HAP-1 (cell line): ENCODE measurements around the gene TRAPPC2L.
A peak's percentile ranks its signal among the peaks of the same experiment; 100 is the strongest.

Source experiments
- DNase-seq, 2 experiments: peaks; one replicate each; pipeline ENCODE4 v3.0.0-alpha.2; 2016 to 2020; ENCODE audit warnings: low spot score in 2 of 2
- H3K27me3 ChIP-seq: fragments of 250-450 bp; sonication (Bioruptor Pico); 2 replicates; pipeline ENCODE4 v1.5.1; 2020; ENCODE audit warnings: low read depth, mild to moderate bottlenecking, moderate library complexity
- H3K36me3 ChIP-seq: fragments of 250-450 bp; sonication (Bioruptor Pico); replicated peaks from 2 replicates; pipeline ENCODE4 v1.5.1; 2020; ENCODE audit warnings: mild to moderate bottlenecking
- H3K4me1 ChIP-seq: fragments of 250-450 bp; sonication (Bioruptor Pico); 2 replicates; pipeline ENCODE4 v1.5.1; 2020; ENCODE audit warnings: mild to moderate bottlenecking
- H3K4me3 ChIP-seq: fragments of 250-450 bp; sonication (Bioruptor Pico); 2 replicates; pipeline ENCODE4 v1.5.1; 2020; ENCODE audit warnings: mild to moderate bottlenecking, moderate library complexity
- H3K9me3 ChIP-seq: fragments of 250-450 bp; sonication (Bioruptor Pico); 2 replicates; pipeline ENCODE4 v1.5.1; 2020; ENCODE audit warnings: mild to moderate bottlenecking, moderate library complexity
- in situ Hi-C: fragments of 300-500 bp; cut with MboI; formaldehyde crosslinking; loops from 3 replicates; pipeline ENCODE4 v1.14.3; 2020; ENCODE audit warnings: low sequenced_read_pairs, inconsistent platforms, mixed read lengths

TRAPPC2L gene

GRCh38 chr16:88895335-88895734 is 38.4 kb downstream of the TRAPPC2L start:
- no peaks in the 10 kb centered on the region for H3K36me3 ChIP-seq
- no peak for DNase-seq
- no peaks in the 10 kb centered on the region for H3K4me1 ChIP-seq
- no peak overlapping the region for H3K4me3 ChIP-seq
- no peaks in the 10 kb centered on the region for H3K27me3 ChIP-seq
- in situ Hi-C loops: no loop called here
- H3K9me3 ChIP-seq: no peaks in the 10 kb centered on the region

DNA sequence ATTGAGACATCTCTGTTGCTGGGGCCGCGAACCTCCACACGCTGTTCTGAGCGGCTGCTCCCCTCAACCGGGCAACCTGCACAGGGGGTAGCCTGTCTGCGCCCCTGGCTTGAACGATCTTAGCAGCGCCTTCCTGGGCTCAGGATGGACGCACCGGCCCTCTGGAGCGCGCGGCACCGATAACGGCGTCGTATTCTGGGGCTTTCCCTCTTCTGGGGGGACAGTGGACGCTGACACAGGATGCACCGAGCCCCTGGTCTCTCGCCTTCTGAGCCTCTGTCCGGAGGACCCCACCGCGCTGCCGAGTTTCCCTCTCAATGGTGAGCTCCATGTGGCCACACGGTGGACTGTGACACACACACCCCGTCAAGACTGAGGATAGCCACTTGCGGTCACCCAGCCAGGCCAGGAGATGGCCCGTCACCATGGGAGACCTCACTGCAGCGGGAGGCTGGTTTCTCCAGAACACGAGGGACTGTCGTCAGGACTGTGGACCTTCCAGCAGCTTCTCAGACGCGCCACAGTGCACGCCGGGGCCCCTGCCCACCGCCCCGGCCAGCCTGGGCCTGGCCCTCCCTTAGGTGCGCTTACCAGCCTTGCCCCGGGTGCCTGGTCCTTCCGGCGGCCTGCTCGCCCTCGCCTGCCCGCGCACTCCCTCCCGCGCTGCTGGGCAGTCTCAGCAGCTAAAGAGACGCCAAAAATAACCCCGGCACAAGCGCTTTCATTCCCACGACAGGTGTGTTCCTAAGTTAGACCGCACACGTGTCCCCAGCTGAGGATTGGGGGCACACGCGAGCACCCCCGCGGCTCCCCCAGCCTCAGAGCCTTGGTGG is 39.5 kb downstream of the TRAPPC2L start:
- Histone ChIP-seq H3K27me3 (no peaks in the 10 kb centered on the region), H3K36me3 (no peaks in the 10 kb centered on the region), H3K9me3 (no peaks in the 10 kb centered on the region), H3K4me3 (no peak overlapping the region), H3K4me1 (no peaks in the 10 kb centered on the region)
- no peak for DNase-seq
- in situ Hi-C loops: no loop called here

DNA sequence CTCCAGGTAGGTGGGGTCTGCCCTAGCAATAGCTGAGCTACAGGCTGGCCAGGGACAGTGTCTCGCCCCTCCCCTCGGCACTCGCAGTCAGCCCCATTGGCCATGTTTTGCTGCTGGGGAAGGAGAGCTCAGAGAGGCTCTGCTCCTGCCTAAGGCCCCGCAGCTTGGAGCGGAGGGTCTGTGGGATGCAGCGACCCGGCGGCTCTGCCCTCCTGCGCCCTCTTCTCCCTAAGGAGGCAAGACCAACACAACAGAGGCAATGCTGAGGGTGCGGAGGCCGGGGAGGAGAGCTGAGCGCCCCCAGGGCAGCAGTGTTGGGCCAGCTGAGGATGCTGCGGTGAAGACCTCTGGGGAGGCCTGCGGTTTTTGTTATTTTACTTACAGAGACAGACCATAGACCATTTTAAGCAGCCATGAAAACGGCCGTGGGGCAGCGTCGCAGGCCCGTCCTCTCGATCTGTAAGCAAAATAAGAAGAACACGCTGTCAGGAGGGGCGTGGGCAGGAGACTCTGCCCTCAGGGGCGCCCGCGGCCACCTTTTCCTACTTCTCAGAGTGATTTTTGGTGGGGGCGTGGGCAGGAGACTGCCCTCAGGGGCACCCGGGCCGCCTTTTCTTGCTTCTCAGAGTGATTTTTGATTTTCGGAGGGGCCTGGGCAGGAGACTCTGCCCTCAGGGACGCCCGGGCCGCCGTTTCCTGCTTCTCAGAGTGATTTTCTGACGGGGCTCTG is 40.9 kb downstream of the TRAPPC2L start:
- Histone ChIP-seq H3K36me3 (no peaks in the 10 kb centered on the region), H3K4me3 (no peak overlapping the region), H3K27me3 (no peaks in the 10 kb centered on the region), H3K4me1 (no peaks in the 10 kb centered on the region), H3K9me3 (no peaks in the 10 kb centered on the region)
- no peak for DNase-seq
- in situ Hi-C loops: no loop called here

DNA sequence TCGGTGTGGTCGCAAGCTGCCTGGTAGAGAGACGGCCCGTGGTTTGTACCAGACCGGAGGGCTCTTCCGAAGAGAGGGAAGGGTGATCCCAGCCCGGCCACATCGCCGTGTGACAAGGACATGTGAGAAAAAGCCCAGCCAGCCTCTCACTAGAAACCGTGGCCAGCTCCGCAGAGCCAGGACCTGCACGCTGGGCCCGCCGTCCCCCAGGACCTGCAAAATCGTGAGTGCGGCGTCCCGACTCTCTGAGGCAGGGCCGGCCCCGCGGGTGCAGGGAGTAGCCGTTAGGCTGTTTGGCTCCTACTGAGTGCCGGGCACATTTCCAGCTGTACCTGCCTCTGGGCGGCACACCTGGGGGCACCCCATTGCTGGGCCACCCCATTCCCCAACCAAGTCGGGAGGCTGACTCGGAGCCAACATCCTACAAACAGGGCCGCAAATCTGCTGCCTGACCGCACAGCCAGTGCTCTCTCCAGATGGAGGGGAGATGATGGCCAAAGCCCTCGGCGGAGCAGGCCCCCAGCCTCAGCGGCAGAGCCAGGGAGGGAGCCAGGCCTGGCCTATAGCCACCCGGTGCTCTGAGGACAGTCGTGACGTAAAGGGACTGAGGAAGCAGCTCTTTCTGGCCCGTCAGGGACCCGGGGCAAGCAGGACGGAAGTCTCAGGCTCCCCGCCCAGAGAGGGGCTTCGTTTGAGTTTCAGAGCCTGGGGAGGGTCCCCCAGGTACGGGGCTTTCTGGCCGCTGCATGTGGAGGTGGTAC is 43.2 kb downstream of the TRAPPC2L start:
- in situ Hi-C loops: no loop called here

DNA sequence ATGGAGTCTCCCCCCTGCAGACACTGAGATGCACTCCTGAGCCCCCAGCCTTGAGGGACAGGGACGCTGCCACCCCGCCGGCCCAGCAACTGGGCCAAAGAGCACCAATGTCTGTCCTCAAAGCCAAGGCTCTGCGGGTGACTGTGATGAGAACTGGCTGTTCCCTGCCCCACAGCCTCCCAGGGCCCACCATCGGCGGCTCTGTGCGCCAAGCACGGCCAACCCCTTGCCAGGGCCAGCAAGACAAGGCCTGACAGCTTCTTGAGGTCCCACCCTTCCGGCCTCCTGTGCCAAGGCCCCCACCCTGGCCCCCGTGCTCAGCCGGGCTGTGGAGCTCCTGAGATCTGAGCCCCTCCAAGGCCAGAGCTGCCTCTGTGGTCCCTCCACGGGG is 43.7 kb downstream of the TRAPPC2L start:
- Histone ChIP-seq H3K36me3 (no peaks in the 10 kb centered on the region), H3K4me3 (no peak overlapping the region), H3K4me1 (no peaks in the 10 kb centered on the region), H3K9me3 (no peaks in the 10 kb centered on the region), H3K27me3 (no peaks in the 10 kb centered on the region)
- in situ Hi-C loops: no loop called here
- DNase-seq: no peak

More for the DNA sequence above, 43.2 kb downstream of the TRAPPC2L start:
- Histone ChIP-seq H3K27me3 (no peaks in the 10 kb centered on the region), H3K36me3 (no peaks in the 10 kb centered on the region), H3K4me3 (no peak overlapping the region), H3K4me1 (no peaks in the 10 kb centered on the region), H3K9me3 (no peaks in the 10 kb centered on the region)
- no peak for DNase-seq

- Histone ChIP-seq H3K27me3 (no peaks in the 10 kb centered on the region), H3K4me3 (no peak overlapping the region), H3K9me3 (no peaks in the 10 kb centered on the region), H3K36me3 (no peaks in the 10 kb centered on the region), H3K4me1 (no peaks in the 10 kb centered on the region)
- in situ Hi-C loops: no loop called here
- DNase-seq: no peak
Measured at GRCh38 chr16:88901718-88902337, 44.9 kb downstream of the TRAPPC2L start.

GRCh38 chr16:88902744-88903143 is 45.8 kb downstream of the TRAPPC2L start:
- Histone ChIP-seq H3K27me3 (no peaks in the 10 kb centered on the region), H3K36me3 (no peaks in the 10 kb centered on the region), H3K9me3 (no peaks in the 10 kb centered on the region), H3K4me1 (no peaks in the 10 kb centered on the region), H3K4me3 (no peak overlapping the region)
- in situ Hi-C loops: no loop called here
- no peak for DNase-seq

DNA sequence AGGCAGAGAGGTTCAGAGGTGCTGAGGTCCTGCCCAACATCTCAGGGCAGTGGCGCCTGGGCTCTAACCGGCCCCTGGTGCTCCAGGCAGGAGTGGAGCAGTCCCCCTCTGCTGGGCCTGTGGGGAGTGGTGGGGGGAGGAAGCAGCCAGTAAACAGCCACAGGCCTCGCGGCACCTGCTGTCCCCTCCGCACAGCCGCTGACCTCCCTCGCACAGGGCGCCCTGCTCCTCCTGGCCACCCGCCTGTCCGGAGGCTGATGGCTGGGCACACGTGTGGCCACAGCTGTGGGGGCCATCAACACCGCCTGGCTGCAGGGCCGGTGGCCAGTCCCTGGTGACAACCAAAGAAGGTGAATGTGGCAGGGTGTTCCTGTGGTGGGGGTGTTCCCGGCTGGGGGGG is 46.3 kb downstream of the TRAPPC2L start:
- no peak for DNase-seq
- no peaks in the 10 kb centered on the region for H3K9me3 ChIP-seq
- in situ Hi-C loops: no loop called here
- no peaks in the 10 kb centered on the region for H3K36me3 ChIP-seq
- H3K4me3 ChIP-seq: no peak overlapping the region
- H3K4me1 ChIP-seq: no peaks in the 10 kb centered on the region
- H3K27me3 ChIP-seq: no peaks in the 10 kb centered on the region

DNA sequence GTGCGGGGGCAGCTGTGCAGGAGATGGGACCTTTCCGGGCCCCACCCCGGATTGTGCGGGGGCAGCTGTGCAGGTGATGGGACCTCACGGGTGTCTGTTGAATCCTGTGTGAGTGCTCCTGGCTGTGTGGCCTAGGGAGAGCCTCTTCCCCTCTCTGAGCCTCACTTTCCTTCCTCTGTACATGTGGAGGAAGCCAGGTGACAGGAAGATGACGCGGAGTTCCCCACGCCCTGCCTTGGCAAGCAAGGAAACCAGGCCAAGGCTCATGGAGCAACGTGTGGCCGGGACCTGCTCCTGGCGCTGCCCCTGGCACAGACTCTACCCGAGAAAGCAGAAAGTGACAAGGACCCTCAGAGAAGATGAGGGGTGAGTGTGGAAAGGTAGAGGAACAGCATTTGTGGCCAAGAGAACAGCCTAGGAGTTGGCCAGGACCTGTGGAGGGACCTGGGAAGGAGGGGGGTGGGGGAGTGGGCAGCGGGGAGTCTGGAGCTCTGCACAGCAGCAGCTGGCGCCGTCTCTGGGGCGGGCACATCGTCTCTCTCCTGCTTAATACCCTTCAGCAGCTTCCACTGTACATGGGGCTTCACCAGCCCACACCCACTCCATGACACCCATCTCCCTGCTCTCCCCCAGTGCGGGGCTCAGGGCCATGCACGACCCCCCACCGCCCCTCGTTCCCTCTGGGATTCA is 47.9 kb downstream of the TRAPPC2L start:
- in situ Hi-C loops: no loop called here
- DNase-seq: no peak
- Histone ChIP-seq H3K9me3 (no peaks in the 10 kb centered on the region), H3K36me3 (no peaks in the 10 kb centered on the region), H3K4me1 (no peaks in the 10 kb centered on the region), H3K27me3 (no peaks in the 10 kb centered on the region), H3K4me3 (no peak overlapping the region)

GRCh38 chr16:88905563-88905962 is 48.6 kb downstream of the TRAPPC2L start:
- Histone ChIP-seq H3K27me3 (no peaks in the 10 kb centered on the region), H3K4me1 (no peaks in the 10 kb centered on the region), H3K9me3 (no peaks in the 10 kb centered on the region), H3K36me3 (no peaks in the 10 kb centered on the region), H3K4me3 (no peak overlapping the region)
- in situ Hi-C loops: no loop called here
- DNase-seq: peak; percentile 10 to 67

DNA sequence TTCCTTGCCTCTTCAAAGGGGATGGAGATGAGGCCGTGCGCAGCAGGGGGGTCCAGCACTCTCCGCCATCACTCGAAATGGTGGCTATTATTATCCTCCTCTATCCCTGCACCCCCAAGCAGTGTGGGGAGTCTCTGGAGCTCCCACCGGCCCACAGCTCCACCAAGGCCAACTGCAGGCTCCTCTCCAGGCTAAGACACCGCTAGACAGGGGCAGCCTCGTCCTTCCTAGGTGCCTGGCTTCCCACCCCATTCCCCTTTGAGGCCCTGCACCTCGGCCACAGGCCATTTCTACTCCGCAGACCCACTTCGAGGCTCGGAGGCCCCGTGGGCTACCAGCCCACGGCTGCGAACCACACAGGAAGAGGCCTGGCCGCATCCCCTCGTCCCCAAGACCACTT is 49.1 kb downstream of the TRAPPC2L start:
- in situ Hi-C loops: no loop called here
- Histone ChIP-seq H3K36me3 (no peaks in the 10 kb centered on the region), H3K27me3 (no peaks in the 10 kb centered on the region), H3K9me3 (no peaks in the 10 kb centered on the region), H3K4me3 (no peak overlapping the region), H3K4me1 (no peaks in the 10 kb centered on the region)
- no peak for DNase-seq

- no peak for DNase-seq
- Histone ChIP-seq H3K27me3 (no peaks in the 10 kb centered on the region), H3K36me3 (no peaks in the 10 kb centered on the region), H3K4me3 (no peak overlapping the region), H3K4me1 (no peaks in the 10 kb centered on the region), H3K9me3 (no peaks in the 10 kb centered on the region)
- in situ Hi-C loops: no loop called here
Measured at GRCh38 chr16:88906535-88907105, 49.7 kb downstream of the TRAPPC2L start.

DNA sequence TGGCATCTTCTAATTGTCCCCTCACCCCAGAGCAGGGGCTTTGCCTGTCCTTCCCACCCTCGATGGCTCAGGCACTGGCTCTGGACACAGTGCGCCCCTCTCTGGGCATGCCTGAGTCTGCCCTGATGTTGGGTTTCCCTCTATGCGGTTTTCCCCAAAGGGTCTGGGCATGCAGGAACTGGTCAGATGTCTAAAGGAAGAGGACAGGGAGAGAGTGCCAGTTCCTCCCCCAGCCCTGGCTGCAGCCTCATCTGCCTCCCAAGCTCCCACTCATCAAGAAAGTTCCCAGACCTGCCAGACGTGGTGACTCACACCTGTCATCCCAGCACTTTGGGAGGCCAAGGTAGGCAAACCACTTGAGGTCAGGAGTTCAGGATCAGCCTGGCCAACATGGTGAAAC is 50.8 kb downstream of the TRAPPC2L start:
- H3K27me3 ChIP-seq: no peaks in the 10 kb centered on the region
- no peaks in the 10 kb centered on the region for H3K9me3 ChIP-seq
- in situ Hi-C loops: no loop called here
- no peak overlapping the region for H3K4me3 ChIP-seq
- DNase-seq: no peak
- no peaks in the 10 kb centered on the region for H3K36me3 ChIP-seq
- no peaks in the 10 kb centered on the region for H3K4me1 ChIP-seq
